ENCODE data around the gene CASZ1. TPM values are rescaled to one million over a fixed set of nuclear protein-coding genes. Genes with fewer than 3 reads are reported as not detected.

The CASZ1 gene
- total and polyA plus RNA-seq, 9 of the 15 experiments (the other 6 are each of a cell fraction or from before 2014, with no cell fraction given), result 0.01 to 4.0 (median 0.76) TPM; not detected in 1

GRCh38 chr1:10723317-10723716 lies 73.1 kb downstream of the CASZ1 start (continued):
- no peak for TF ChIP-seq GMEB1 (CRISPR knock-in tag; IDR thresholded peaks at IDR 0.05)
- no peak for TF ChIP-seq PHF20 (IDR thresholded peaks at IDR 0.05; ENCODE audit: partially characterized antibody)

- ATAC-seq (no peak), FAIRE-seq (no peak), DNase-seq (ENCODE audit: extremely low read depth in 1 of 4, low spot score in 3 of 4) (no peak)
- CTCF ChIA-PET (ENCODE audit: low intra/inter-chr PET ratio), result no interaction called here
- TF ChIP-seq ZBTB9 (CRISPR knock-in tag; IDR thresholded peaks at IDR 0.05), result no peak
- Histone ChIP-seq H3K4me3 (no peak overlapping the region), H2AFZ (ENCODE audit: low read depth, low read length) (no peak overlapping the region), H3K79me2 (ENCODE audit: control insufficient read depth, insufficient read depth, low read length) (no peaks in the 10 kb centered on the region), H3K36me3 (ENCODE audit: control insufficient read depth, insufficient read depth, low read length) (no peaks in the 10 kb centered on the region), H3K27ac (ENCODE audit: extremely low read depth, low read depth, low read length) (no peak overlapping the region), H3K4me1 (replicated peaks in 1 of 2; ENCODE audit: control insufficient read depth in 2 of 2, insufficient read depth in 2 of 2, low read length in 2 of 2) (peaks cover 0 to 16% of the 10 kb centered on the region in 2 experiments; a peak in 4 of 5 replicates), H3K9ac (ENCODE audit: insufficient read depth in 1 of 2, low read depth in 2 of 2, low read length in 2 of 2) (no peak overlapping the region), H3K27me3 (ENCODE audit: control insufficient read depth in 2 of 2, insufficient read depth in 2 of 2, low read length in 2 of 2) (peaks cover 44 to 95% of the 10 kb centered on the region in 2 experiments), H3K9me1 (ENCODE audit: control insufficient read depth, insufficient read depth, low read length) (no peaks in the 10 kb centered on the region), H4K20me1 (replicated peaks; ENCODE audit: control insufficient read depth, insufficient read depth, low read length) (peaks cover 30% of the 10 kb centered on the region), H3K9me3 (replicated peaks; ENCODE audit: control insufficient read depth, insufficient read depth, low read depth, low read length) (no peaks in the 10 kb centered on the region), H3K4me2 (ENCODE audit: insufficient read depth, low read length) (no peak overlapping the region)
- POLR2A ChIA-PET, result no interaction called here
- intact Hi-C loops (cut with micrococcal nuclease) (no loop called here), in situ Hi-C loops (cut with MboI) (no loop called here)
- no TSS peak for BruUV-seq (replicated peaks)
- 15% methylated on average over 16 of the region's 16 CpGs for WGBS (ENCODE audit: insufficient coverage, low coverage, missing lambda C conversion rate)
Measured at GRCh38 chr1:10722803-10723202, 73.6 kb downstream of the CASZ1 start.
